Glomerular visceral epithelial cell (primary cell): ENCODE data around the gene NELFB.

Experiments
- DNase-seq: peaks from one replicate; pipeline ENCODE4 v3.0.0-alpha.2; 2016; ENCODE audit errors: extremely low spot score

The NELFB gene

DNA sequence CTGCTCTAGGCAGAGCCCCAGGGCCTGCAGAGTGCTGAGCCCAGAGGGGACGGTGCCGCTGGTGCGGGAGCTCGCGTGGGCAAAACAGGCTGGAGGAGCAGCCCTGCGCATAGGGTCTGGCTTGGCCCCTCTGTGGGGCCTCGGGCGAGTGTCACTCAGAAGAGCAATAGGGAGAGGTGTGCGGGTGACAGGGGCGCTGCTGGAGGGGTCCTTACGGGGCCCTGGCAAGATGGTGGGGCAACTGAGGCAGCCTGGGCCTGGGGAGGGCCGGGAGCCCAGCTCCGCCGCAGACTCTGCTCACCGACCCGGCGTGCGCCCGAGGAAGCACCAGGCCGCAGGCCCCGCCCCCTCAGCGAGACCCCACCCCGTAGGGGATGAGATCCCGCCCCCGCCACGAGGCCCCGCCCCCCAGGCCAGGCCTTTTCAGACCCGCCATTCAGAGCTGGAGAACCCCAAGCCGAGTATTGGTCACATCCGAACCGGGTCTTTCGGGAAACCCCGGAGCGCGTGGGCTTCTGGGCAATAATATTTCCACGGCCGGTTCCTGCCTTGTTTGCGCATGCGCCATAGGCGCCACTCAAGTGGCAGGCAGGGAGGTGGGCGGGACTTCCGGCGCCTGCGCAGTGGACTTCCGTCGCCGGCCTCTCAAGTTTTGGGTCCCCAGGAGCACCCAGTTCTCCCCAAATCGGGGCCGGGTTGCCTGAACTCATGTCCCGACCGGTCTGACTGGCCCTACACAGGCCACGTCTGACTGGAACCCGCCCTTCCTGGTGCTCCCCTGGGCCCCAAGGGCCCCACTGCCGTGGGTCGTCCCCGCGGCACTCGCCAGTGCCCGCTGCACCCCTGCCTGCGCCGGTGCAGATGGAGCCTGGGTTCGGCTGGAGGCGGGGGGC, 31.8 kb upstream of the NELFB start:
- DNase-seq, result peak; percentile 99

DNA sequence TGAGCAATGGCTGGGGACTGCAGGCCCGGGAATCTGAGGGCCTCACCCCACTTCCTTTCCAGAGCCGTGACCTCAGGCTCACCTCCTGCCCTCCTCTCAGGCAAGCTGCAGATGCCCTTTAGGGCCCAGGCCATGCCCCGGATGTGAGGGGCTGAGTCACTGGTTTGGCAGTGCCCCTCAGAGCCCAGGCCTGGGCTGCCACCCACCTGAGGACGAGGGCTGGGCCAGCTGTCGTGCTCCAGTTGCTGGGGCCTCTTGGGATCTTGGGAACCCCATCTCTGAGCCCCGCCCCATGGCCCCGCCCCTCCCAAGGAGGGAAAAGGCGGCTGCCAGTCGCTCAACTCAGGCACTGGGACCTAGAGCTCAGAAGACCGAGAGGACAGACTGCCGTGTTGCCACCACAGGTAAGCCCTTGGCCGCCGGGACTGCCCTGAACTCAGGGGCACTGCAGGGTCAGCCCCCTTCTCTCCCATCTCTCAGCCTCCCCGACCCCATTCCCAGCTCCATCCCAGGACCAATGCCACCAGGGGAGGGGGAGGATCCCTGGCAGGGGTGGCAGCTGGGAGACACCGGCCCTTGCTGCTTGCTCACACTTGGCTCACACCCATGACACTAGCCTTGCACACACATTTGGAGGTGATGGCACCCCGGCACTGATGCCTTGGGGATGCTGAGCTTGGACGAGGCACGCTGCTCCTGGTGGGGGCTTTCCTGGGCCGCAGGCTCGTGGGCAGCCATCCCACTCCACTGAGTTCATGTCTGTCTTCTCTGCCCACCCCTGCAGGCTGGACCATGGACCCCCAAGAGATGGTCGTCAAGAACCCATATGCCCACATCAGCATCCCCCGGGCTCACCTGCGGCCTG, 30.1 kb upstream of the NELFB start, which contains the start of gene CYSRT1:
CYSRT1 (plus strand) TSS at position 345 of the 865 bp plus-strand sequence; CDS start at position 793, 448 bp downstream.
- no peak for DNase-seq

DNA sequence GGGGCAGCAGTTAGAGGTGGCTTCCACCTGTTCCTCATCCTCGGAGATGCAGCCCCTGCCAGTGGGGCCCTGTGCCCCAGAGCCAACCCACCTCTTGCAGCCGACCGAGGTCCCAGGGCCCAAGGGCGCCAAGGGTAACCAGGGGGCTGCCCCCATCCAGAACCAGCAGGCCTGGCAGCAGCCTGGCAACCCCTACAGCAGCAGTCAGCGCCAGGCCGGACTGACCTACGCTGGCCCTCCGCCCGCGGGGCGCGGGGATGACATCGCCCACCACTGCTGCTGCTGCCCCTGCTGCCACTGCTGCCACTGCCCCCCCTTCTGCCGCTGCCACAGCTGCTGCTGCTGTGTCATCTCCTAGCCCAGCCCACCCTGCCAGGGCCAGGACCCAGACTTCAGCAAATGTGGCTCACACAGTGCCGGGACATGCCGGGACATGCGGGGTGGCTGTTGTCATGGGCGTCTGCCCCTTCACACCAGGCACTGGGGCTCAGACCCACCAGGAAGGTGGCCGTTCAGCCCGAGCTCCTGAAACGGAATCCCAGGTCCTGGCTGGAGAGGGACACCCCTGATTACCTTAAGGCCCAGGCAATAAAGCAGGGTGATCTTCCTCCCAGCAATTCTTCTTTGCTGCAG, 29.3 kb upstream of the NELFB start:
- no peak for DNase-seq

DNA sequence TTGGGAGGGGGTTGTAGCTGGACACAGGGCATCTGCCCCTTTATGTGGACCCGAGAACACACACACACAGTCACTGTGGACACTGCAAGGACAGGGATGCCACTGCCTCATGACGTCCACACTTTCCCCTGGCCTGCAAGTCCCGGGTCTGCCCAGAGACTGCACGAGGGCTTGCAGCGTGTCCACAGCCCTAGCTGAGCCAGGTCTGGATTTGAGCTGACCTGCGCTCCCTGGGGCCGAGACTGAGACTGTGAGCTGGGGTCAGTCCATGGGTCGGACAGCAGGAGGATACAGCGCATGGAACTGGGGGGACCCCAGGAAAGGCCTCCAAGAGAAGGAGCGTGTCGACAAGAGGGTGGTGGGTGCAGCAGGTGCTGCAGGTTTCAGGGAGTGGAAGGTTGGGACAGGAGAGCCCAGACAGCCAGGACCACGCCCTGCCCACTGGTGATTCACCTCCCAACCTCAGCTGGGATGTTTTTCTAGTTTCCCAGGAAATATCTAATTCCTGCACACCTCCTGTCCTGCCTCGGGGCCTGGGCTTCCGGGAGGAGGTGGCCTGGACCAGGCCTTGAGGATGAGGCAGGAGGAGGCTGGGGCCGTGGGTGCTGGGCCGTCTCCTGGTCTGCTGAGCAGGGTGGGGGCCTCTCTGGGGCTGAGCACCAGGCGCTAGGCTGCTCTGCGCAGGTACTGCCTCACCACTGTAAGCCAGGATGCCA, 28.6 kb upstream of the NELFB start:
- DNase-seq, result peak; percentile 78

DNA sequence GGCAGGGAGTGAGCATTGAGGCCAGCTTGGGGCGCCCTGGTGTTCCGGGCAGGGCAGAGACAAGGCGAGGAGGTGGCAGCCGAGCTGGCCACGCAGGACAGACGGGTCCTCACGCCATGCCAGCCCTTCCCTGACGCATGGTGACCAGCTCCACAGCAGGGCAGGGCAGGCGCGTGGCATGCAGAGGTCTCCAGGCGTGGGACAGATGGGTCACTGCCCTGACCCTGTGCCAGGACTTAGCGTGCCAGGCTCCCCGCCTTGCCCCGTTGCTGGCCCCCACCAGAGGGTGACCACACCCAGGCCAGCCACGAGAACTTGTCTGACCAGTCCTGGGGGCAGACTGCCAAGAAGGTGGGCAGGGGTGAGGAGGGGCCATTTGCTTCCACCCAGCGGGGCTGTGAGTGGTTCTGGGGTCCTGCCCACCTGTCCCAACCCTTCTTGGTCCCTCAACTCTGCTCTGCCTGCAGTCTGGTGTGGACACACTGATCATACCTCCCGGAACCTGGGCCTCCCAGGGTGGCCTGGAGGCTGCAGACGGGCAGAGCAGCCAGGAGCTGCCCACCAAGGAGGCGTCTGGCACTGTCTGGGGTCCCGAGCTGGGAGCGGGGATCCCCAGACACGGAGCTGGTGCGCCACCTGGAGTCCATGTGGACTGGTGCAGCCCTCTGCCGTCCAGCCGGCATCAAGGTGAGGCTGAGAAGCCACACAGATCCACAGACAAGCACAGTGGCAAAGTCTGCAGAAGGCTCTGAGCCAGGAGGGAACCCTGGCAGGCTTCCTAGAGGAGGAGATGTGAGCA, 27.9 kb upstream of the NELFB start, which contains the start of gene RNF224:
RNF224 (plus strand) TSS at position 449 of the 799 bp plus-strand sequence. CDS start 834 bp downstream, outside the sequence.
- DNase-seq, result peak; percentile 86

DNA sequence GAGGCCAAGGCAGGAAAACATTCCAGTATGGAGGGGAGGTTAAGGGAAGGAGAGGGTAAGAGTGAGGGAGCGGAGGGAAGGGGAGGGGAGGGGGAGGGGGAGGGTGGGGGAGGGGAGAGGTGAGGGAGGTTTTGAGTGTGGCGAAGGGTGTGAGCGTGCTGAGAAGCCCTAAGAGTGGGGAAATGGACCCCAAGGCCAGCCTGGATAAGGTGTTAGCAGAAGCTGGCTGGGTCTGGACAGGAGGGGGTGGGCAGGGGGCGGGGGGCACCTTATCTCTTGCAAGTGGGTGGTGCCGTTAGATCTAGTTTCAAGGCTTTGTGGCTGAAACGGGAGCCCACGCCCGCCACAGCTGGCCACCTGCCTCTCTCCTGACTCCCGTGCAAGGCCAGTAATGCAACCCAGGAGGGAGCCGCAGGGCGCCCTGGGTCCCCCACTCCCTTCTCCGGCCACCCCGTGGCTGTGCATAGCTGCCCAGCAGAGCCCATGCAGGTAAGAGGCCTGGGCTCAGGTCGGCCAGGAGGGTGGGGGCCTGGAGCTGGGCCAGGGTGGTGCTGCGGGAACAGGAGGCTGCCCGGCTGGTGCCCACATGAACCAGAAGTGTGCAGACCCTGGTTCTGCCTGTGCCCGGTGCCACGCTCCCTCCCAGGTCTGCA, 27.1 kb upstream of the NELFB start:
- DNase-seq, result no peak

DNA sequence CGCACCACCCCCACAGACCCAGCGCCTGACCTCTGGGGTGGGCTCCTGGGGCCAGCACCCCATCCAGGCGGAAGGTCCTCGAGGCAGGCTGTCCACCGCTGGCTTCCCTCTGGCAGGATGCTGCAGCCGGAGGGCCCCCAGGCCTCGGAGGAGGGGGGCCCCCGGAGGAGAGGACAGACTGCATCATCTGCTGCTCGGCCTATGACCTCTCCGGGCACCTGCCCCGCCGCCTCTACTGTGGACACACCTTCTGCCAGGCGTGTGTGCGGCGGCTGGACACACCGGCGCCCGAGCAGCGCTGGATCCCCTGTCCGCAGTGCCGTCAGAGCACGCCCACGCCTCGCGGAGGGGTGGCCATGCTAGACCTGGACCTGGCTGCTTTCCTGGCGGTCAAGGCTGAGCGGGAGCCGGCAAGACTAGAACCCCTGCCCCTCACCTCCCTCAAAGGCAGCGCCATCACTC, 26.6 kb upstream of the NELFB start:
- DNase-seq, result no peak

DNA sequence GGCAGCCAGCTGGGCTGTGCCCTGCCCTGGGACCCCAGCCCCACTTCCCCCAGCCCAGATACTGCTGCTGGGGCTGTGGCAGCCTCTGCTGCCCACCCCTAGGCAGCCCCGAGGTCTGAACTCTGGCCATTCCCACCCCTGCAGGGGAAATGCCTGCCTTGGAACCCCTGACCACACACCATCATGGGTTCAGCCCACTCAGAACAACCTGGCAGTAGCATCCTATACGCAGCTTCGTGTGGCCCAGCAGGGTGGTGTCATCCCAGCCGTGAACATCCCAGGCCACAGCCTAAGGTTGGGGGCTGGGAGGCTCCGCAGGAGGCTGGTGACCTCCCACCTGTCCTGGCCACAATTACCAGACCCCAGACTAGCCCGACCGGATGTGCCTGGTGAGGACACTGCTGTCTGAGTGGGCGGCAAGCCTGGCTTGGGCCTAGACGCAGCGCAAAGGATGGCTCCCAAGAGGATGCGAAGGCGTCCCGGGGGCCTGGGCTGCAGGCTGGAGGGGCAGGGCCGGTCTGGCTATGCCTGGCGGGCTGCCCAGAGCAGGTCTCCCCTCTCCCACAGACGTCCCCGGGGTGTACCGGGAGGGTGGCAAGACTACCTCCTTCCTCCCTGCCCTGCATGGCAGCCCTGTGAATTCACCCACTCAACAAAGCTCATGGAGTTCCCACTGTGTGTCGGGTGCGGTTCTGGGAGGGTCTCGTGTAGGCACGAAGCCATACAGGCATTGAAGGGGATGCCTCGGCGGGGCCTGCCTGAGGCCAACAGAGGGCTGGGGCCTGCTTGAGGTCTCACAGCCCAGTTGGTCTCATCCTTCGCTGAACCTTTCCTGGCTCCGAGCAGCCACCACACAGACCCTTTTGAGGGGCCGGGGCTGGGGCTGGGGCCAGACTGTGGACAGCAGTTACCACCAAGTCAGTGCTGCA, 25.9 kb upstream of the NELFB start:
- no peak for DNase-seq

DNA sequence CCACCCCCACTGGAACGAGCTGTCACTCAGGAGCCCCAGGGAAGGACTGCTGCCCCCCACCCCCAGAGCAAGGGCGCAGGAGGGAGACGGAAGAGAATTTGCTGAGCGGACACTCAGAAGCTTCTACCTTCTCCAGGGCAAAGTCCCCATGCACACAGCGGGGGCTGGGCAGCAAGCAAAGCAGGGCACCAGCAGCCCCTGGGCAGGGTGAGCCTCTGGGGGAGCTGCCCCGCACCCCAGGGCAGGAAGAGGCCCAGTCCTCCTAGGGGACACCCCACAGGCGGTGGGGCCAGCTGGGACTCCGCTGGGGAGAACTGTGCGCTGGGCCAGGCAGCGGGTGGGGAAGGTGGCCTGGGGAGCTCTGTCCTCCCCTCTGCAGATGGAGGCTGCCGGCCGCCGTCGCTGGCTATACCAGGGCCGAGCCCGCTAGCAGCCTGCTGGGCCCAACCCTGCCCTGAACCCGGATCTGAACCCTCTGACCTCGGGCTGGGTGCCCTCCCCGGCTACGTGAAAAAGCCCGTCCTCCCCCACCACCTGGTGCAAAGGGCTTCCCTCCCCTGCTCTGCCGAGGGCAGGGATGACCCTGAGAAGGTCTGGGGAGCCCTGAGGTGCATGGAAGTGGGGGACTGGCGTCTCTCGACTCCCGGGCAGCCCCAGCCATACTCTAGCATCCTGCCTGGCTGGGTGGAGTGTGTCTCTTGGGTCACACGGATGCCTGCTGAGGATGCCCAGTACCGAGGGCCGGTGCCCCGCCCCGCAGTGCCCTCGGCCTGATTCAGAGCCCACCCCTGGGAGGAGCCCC, 25.0 kb upstream of the NELFB start:
- no peak for DNase-seq

DNA sequence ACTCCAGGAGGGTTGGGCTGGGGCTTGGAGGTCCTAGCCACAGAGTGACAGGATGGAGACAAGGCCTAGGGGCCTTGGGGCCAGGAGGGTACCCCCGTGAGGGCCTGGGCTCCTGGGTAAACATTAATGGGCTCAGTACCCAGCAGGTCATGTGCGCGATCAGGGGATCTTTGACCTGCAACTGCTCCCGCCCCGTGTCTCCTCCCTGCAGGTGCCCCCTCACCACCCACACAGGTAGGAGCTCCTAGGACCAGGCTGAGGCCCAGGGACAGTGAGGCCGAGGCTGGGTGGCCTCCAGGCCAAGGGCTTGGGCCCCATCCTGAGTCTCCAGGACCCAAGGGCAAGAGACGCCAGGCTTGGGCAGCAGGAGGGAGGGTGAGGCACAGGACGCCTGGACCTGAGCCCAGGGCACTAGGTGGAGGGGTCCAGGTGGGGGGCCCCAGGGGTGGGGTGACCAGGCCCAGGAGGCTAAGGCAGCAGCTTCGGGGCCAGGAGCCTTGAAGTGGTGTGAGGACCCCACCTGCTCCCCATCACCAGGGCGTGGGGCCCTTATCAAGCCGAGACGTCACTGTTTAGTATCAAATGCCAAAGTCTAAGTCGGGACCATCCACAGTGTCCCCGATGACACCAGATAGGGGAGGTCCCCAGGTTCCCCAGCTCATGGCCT, 24.3 kb upstream of the NELFB start, which contains the start of gene SLC34A3:
SLC34A3 (plus strand) TSS at position 197 of the 667 bp plus-strand sequence. CDS start 802 bp downstream, outside the sequence.
- no peak for DNase-seq

DNA sequence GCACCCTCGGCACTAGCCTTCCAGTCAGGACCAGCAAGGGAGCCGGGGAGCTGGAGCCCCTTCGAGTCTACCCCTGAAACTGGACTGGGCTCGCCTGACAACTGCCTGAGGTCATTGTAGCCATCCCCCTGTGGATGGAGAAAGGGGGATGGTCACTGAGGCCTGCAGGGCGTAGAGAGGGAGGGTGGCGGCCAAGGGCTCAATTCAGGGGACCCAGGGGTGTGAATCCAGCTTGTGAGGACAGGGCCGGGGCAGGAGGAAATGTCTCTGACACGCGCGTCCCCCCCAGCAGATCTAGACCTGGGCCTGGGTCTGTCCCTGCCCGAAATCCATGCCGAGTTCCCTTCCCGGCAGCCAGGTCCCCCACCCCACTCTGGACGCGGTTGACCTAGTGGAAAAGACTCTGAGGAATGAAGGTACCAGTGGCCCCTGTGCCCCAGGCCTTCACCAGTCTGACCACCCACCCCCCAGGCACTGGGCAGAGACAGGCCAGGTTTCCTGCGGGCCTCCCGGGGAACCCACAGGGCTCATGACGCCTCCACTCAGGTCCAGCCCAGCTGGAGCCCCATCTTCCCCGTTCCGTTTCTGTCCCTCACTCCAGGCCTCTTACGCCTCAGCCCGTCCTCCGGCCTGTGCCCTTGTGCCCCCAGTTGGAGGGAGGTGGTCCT, 23.6 kb upstream of the NELFB start:
- DNase-seq, result no peak

DNA sequence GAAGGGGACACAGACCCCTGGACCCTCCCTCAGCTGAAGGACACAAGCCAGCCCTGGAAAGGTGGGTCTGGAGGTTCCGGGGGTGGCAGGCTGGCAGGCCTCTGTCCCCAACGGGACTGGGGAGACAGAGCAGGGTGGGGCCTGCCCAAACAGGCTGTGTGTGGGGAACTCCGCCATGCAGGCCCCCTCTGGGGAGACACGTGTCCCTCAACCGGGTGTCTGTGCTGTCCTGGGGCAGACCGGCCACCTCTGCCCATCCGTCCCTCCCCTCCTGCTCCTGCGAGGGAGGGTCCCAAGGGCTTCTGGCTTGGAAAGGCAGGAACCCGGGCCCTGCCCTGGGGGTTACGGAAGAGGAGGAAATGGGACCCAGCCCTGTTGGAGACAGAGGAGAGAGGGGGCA, 23.0 kb upstream of the NELFB start:
- DNase-seq, result no peak

DNA sequence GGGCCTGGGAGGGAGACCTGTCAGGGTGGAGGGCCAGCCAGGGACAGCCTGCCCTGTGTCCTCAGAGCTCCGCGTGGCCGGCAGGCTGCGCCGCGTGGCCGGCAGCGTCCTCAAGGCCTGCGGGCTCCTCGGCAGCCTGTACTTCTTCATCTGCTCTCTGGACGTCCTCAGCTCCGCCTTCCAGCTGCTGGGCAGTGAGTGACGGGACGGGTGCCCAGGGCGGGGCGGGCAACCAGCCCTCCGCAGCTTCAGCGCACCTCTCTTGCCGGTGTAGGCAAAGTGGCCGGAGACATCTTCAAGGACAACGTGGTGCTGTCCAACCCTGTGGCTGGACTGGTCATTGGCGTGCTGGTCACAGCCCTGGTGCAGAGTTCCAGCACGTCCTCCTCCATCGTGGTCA, 22.6 kb upstream of the NELFB start:
- DNase-seq, result no peak

DNA sequence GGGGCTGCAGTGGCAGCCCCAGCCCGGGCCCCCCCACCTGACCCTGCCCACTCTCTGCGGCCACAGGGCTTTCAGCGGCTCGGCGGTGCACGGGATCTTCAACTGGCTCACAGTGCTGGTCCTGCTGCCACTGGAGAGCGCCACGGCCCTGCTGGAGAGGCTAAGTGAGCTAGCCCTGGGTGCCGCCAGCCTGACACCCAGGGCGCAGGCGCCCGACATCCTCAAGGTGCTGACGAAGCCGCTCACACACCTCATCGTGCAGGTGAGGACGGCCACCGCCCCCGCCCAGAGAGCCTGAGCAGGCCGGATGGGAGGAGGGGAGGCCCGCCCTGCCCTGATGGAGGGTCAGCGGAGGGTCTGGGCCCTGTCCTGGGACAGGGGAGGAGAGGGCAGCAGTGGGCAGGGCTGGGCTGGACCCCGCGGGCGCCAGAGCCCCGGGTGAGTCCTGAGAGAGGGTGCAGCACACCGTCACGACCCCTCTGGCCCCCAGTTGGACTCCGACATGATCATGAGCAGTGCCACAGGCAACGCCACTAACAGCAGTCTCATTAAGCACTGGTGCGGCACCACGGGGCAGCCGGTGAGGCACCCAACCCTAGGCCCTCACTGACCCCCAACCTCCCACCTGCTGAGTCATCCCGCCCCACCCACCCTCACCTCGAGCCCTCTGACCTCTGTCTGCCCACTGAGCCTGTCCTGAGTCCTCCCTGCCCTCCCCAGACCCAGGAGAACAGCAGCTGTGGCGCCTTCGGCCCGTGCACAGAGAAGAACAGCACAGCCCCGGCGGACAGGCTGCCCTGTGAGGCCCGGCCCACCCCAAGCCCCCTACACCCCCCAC, 21.8 kb upstream of the NELFB start:
- no peak for DNase-seq

DNA sequence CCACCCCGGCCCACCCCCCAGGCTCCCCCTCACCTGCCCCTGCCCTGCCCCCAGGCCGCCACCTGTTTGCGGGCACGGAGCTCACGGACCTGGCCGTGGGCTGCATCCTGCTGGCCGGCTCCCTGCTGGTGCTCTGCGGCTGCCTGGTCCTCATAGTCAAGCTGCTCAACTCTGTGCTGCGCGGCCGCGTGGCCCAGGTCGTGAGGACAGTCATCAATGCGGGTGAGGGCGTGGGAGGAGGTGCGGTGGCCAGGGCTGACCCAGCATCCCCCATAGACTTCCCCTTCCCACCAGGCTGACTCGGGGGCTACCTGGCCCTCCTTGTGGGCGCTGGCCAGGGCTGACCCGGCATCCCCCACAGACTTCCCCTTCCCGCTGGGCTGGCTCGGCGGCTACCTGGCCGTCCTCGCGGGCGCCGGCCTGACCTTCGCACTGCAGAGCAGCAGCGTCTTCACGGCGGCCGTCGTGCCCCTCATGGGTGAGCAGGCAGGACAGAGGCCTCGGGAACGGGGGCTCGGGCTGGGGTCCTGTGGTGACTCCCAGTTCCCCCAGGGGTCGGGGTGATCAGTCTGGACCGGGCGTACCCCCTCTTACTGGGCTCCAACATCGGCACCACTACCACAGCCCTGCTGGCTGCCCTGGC, 21.0 kb upstream of the NELFB start:
- DNase-seq, result no peak
